Mesendoderm (in vitro differentiated cells): ENCODE measurements around the gene KCTD18. TPM values are rescaled to one million over a fixed set of nuclear protein-coding genes. Genes with fewer than 3 reads are reported as not detected.
A peak's percentile ranks its signal among the peaks of the same experiment; 100 is the strongest.

Experiments used
- DNase-seq: peaks from one replicate; pipeline ENCODE4 v3.0.0; 2013
- H2AK5ac ChIP-seq: 2 replicates; pipeline ENCODE4 v1.6.1; 2013; ENCODE audit warnings: low read length, inconsistent platforms
- H2BK120ac ChIP-seq: 2 replicates; pipeline ENCODE4 v1.6.1; 2013; ENCODE audit warnings: low read depth, mild to moderate bottlenecking, low read length, moderate library complexity, mixed read lengths
- H2BK15ac ChIP-seq: replicated peaks from 2 replicates; pipeline ENCODE4 v1.6.1; 2013; ENCODE audit warnings: low read depth, mild to moderate bottlenecking, moderate library complexity
- H2BK5ac ChIP-seq: 2 replicates; pipeline ENCODE4 v1.6.1; 2013; ENCODE audit warnings: low read length, inconsistent platforms
- H3K18ac ChIP-seq: 2 replicates; pipeline ENCODE4 v1.6.1; 2013; ENCODE audit warnings: mild to moderate bottlenecking, low read length, mixed read lengths
- H3K23ac ChIP-seq: one replicate; pipeline ENCODE4 v1.6.1; 2013; ENCODE audit warnings: low read length
- H3K27ac ChIP-seq: 2 replicates; pipeline ENCODE4 v1.5.1; 2013; ENCODE audit warnings: low read depth, mild to moderate bottlenecking, inconsistent platforms, low read length, moderate library complexity
- H3K27me3 ChIP-seq: 2 replicates; pipeline ENCODE4 v1.6.1; 2013; ENCODE audit warnings: low read length, control low read depth, mild to moderate bottlenecking, inconsistent platforms; ENCODE audit not compliant: insufficient read depth, poor library complexity
- H3K36me3 ChIP-seq: 2 replicates; pipeline ENCODE4 v1.6.1; 2013; ENCODE audit warnings: low read length, inconsistent platforms; ENCODE audit not compliant: control insufficient read depth, insufficient read depth
- H3K4ac ChIP-seq: one replicate; pipeline ENCODE4 v1.6.1; 2013; ENCODE audit warnings: low read depth, mild to moderate bottlenecking, low read length, moderate library complexity
- H3K4me1 ChIP-seq: 2 replicates; pipeline ENCODE4 v1.6.1; 2013; ENCODE audit warnings: low read depth, low read length, inconsistent platforms; ENCODE audit not compliant: control insufficient read depth
- H3K4me2 ChIP-seq: 2 replicates; pipeline ENCODE4 v1.6.1; 2013; ENCODE audit warnings: low read length
- H3K4me3 ChIP-seq: 2 replicates; pipeline ENCODE4 v1.5.1; 2013; ENCODE audit warnings: mild to moderate bottlenecking, low read length
- H3K56ac ChIP-seq: one replicate; pipeline ENCODE4 v1.6.1; 2013; ENCODE audit warnings: low read length
- H3K79me1 ChIP-seq: 2 replicates; pipeline ENCODE4 v1.6.1; 2013; ENCODE audit warnings: low read length, inconsistent platforms
- H3K79me2 ChIP-seq: 2 replicates; pipeline ENCODE4 v1.6.1; 2013; ENCODE audit warnings: mild to moderate bottlenecking, low read length; ENCODE audit not compliant: control insufficient read depth, insufficient read depth
- H3K9ac ChIP-seq: 2 replicates; pipeline ENCODE4 v1.6.1; 2013; ENCODE audit warnings: low read length, inconsistent platforms
- H4K5ac ChIP-seq: one replicate; pipeline ENCODE4 v1.6.1; 2013; ENCODE audit warnings: low read length
- H4K8ac ChIP-seq: one replicate; pipeline ENCODE4 v1.6.1; 2013; ENCODE audit warnings: low read depth, mild to moderate bottlenecking, control low read depth, low read length, moderate library complexity
- WGBS: extraction: QIAGEN DNeasy Blood & Tissue Kit; methylation state at CpG from one replicate; pipeline ENCODE4 v1.1.7; 2013; ENCODE audit warnings: low lambda C conversion rate, missing lambda C conversion rate; ENCODE audit not compliant: insufficient coverage; ENCODE audit errors: extremely low coverage; 5-methylcytosine and 5-hydroxymethylcytosine counted together
- polyA plus RNA-seq, 2 experiments: library from polyadenylated mRNA; stranded (reverse); fragments of 200-250 nt; gene quantifications; one replicate each; pipeline ENCODE4 v1.2.3, GENCODE V29; 2013

KCTD18 gene
- 1.9 TPM for polyA plus RNA-seq (2013, experiment 1 of 2)
- 2.0 TPM for polyA plus RNA-seq (2013, experiment 2 of 2)

DNA sequence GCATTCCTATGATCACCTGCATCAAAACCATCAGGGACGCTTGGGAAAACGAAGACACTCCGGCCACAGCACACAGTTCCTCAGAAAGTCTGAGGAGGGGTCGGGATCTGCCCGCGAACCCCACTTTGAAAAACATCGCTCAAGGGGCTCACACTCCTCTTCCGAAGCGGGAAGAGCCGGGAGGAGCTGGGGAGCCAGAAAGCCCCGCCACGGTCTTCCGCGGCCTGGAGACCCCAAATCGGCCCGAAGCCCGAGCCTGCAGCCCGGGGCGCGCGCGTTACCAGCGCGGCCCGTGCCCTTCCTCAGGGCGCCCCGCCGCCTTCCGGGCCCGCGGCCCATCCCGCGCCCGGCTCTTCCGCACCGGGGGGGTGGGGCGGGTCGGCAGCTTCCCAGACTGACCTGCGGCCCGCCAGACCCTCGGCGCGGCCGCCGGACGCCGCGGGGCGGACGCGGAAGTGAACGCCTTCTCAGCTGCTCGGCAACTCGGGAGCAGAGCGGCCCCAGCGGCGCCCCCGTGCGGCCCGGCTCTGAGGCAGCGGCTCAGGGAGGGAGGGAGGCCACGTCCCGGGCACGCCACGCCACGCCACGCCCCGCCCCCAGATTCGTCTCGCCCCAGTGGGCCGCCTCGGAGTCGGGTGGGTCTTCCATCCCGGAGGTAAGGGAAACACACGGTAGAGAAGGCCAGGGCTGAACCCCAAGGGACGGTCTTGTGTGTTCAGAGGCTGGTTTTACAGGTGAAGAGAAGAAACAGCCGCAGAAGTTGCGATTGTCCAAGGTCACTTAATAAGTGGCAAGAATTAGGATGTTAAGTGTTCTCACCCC is at the start of gene KCTD18:
KCTD18 (minus strand) TSS at position 457 of the 822 bp plus-strand sequence. CDS start 3,052 bp downstream, outside the sequence.
- H4K5ac ChIP-seq, result no peak within 1 kb of the TSS
- H3K79me1 ChIP-seq, result no peaks in the 10 kb centered on the region
- whole genome bisulfite sequencing, result no CpG with 5 or more reads among the region's 78 CpGs
- peak within 1 kb of the TSS; percentile 87 for H3K56ac ChIP-seq
- H3K36me3 ChIP-seq, result no peaks in the 10 kb centered on the region
- H3K23ac ChIP-seq, result no peak within 1 kb of the TSS
- H3K4ac ChIP-seq, result peak within 1 kb of the TSS; percentile 98
- peak within 1 kb of the TSS; percentile 82 for H4K8ac ChIP-seq
- no peak within 1 kb of the TSS for H2BK5ac ChIP-seq
- H3K27me3 ChIP-seq, result no peaks in the 10 kb centered on the region
- H3K9ac ChIP-seq, result peak within 1 kb of the TSS; percentile 75
- no peak within 1 kb of the TSS for H2BK15ac ChIP-seq
- peak within 1 kb of the TSS; percentile 78 for H3K4me2 ChIP-seq
- H3K27ac ChIP-seq, result no peak within 1 kb of the TSS
- H2AK5ac ChIP-seq, result peak within 1 kb of the TSS; percentile 56
- H3K4me1 ChIP-seq, result peaks cover 4% of the 10 kb centered on the region
- H2BK120ac ChIP-seq, result no peak within 1 kb of the TSS
- H3K79me2 ChIP-seq, result no peaks in the 10 kb centered on the region
- peak; percentile 90 for DNase-seq
- H3K4me3 ChIP-seq, result peak within 1 kb of the TSS; percentile 48
- H3K18ac ChIP-seq, result peak within 1 kb of the TSS; percentile 97

DNA sequence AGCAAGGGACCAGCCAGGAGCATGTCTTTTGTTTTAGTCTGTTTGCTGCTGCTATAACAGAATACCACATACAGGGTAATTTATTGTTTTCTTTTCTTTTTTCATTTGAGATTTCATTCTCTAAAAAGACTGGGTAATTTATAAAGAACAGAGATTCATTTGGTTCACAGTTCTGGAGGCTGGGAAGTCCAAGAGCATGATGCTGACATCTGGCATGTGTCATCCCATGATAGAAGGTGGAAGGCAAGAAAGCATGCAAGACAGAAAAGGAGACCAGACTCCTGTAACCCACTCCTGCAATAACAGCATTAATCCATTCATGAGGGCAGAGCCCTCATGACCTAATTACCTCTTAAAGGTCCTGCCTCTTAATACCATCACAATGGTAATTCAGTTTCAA is 30.9 kb upstream of the KCTD18 start:
- no peaks in the 10 kb centered on the region for H3K27me3 ChIP-seq
- no peak for DNase-seq
- no peaks in the 10 kb centered on the region for H3K79me1 ChIP-seq
- H3K36me3 ChIP-seq, result no peaks in the 10 kb centered on the region
- no peak overlapping the region for H2BK5ac ChIP-seq
- H3K4me3 ChIP-seq, result no peak overlapping the region
- no peak overlapping the region for H3K27ac ChIP-seq
- H3K18ac ChIP-seq, result no peak overlapping the region
- H3K9ac ChIP-seq, result no peak overlapping the region
- no peaks in the 10 kb centered on the region for H3K4me1 ChIP-seq
- H3K56ac ChIP-seq, result no peak overlapping the region
- H3K79me2 ChIP-seq, result no peaks in the 10 kb centered on the region
- H3K4ac ChIP-seq, result no peak overlapping the region
- no peak overlapping the region for H4K8ac ChIP-seq
- H3K4me2 ChIP-seq, result no peak overlapping the region
- H2BK15ac ChIP-seq, result no peak overlapping the region
- H3K23ac ChIP-seq, result no peak overlapping the region
- H4K5ac ChIP-seq, result no peak overlapping the region
- H2BK120ac ChIP-seq, result no peak overlapping the region
- no peak overlapping the region for H2AK5ac ChIP-seq

DNA sequence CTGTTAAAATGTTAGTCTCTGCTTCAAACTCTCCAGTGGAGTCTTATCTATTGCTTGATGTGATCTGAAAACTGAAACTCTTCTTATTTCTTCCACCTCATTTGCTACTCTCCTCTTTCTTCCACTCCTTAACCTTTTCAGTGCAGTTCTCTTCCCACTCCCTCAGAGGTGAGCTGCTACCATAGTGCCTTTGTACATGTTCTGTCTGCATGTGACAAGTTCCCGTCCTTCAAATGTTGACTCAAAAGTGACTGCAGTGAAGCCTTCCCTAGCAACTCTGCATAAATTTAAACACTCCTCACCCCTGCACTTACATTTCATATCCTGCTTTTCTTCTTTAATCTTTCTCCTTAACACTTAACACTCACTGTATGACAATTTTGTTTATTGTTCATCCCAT is 28.3 kb upstream of the KCTD18 start:
- Histone ChIP-seq H3K4ac (no peak overlapping the region), H3K4me1 (no peaks in the 10 kb centered on the region), H3K23ac (no peak overlapping the region), H3K4me3 (no peak overlapping the region), H4K5ac (no peak overlapping the region), H2BK15ac (no peak overlapping the region), H3K27me3 (no peaks in the 10 kb centered on the region), H3K56ac (no peak overlapping the region), H4K8ac (no peak overlapping the region), H2AK5ac (no peak overlapping the region), H3K18ac (no peak overlapping the region), H3K27ac (no peak overlapping the region), H3K36me3 (no peaks in the 10 kb centered on the region), H3K4me2 (no peak overlapping the region), H3K79me1 (peaks cover 1% of the 10 kb centered on the region), H3K79me2 (no peaks in the 10 kb centered on the region), H2BK5ac (no peak overlapping the region), H3K9ac (no peak overlapping the region), H2BK120ac (no peak overlapping the region)
- DNase-seq, result no peak
- WGBS, result no CpG with 5 or more reads among the region's 1 CpG

DNA sequence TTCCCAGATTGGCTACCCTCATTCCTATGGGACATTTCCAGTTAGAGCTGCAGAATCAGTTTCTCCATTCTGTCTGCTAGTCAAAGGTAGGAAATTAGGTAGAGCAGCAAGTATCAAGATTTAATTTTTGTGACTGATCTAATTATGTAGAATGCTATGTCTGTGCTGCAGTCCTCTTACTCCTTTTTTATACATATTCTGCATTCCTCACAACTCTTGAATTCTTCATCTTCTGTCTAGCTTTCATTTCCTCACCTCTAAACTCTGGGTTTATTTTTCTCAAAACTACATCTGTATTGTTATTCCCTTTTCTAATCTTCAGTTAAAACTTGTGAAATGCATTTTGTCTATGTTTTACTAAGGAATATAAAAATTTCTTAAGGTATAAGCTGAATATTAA is 24.7 kb upstream of the KCTD18 start:
- Histone ChIP-seq H3K4me3 (no peak overlapping the region), H3K79me1 (peaks cover 3% of the 10 kb centered on the region), H3K27me3 (no peaks in the 10 kb centered on the region), H3K9ac (no peak overlapping the region), H3K4ac (no peak overlapping the region), H3K36me3 (no peaks in the 10 kb centered on the region), H3K23ac (no peak overlapping the region), H4K8ac (no peak overlapping the region), H2AK5ac (no peak overlapping the region), H3K56ac (no peak overlapping the region), H4K5ac (no peak overlapping the region), H3K79me2 (no peaks in the 10 kb centered on the region), H2BK120ac (no peak overlapping the region), H3K4me2 (no peak overlapping the region), H2BK5ac (no peak overlapping the region), H2BK15ac (no peak overlapping the region), H3K27ac (no peak overlapping the region), H3K4me1 (no peaks in the 10 kb centered on the region), H3K18ac (no peak overlapping the region)
- DNase-seq, result no peak

DNA sequence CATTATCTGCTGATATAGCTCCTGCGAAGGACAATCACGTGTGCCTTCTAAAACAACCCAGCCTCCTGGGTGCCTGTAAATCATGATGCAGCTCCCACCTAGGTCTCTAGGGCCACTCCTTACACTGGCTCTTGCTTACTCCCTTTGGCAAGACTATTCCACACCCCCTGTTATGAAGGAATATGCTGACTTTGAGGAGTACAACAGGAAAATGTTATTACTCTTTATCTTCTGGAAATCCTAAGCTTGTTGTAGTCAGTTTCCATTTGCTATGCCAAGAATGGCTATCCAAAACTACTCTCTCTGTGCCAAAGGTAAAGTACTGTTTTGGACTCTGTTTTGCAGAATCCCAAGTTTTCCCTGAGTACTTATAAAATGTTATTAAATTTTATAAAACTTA is 23.9 kb upstream of the KCTD18 start:
- H3K27me3 ChIP-seq, result no peaks in the 10 kb centered on the region
- no peak overlapping the region for H3K23ac ChIP-seq
- H4K5ac ChIP-seq, result no peak overlapping the region
- H4K8ac ChIP-seq, result no peak overlapping the region
- H3K9ac ChIP-seq, result no peak overlapping the region
- H2BK120ac ChIP-seq, result no peak overlapping the region
- H3K79me2 ChIP-seq, result peaks cover 2% of the 10 kb centered on the region
- no peak overlapping the region for H2BK5ac ChIP-seq
- no peak overlapping the region for H3K27ac ChIP-seq
- H3K4me2 ChIP-seq, result no peak overlapping the region
- peaks cover 3% of the 10 kb centered on the region for H3K79me1 ChIP-seq
- no peak overlapping the region for H3K4ac ChIP-seq
- WGBS, result no CpG with 5 or more reads among the region's 2 CpGs
- no peak overlapping the region for H2AK5ac ChIP-seq
- no peak overlapping the region for H3K56ac ChIP-seq
- no peak overlapping the region for H2BK15ac ChIP-seq
- no peaks in the 10 kb centered on the region for H3K4me1 ChIP-seq
- no peaks in the 10 kb centered on the region for H3K36me3 ChIP-seq
- H3K18ac ChIP-seq, result no peak overlapping the region
- no peak for DNase-seq
- H3K4me3 ChIP-seq, result no peak overlapping the region

DNA sequence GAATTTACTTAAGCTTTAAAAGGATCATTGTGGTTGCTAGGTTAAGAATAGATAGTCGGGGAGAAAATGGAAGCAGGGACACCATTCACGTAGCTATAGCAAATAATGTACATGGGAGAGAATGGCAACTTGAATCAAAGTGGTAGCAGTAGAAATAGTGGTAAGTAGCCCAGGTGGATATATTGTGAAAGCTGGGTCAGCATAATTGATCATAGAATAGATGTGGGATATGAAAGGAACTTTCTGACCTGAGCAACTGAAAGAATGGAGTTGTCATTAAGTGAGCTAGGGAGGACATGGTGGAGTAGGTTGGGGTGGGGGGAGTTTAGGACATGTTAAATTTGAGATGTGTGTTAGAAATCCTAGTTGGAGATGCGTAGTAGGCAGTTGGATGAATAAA is 18.4 kb upstream of the KCTD18 start:
- no peak overlapping the region for H2AK5ac ChIP-seq
- H2BK15ac ChIP-seq, result no peak overlapping the region
- no peak overlapping the region for H2BK120ac ChIP-seq
- no peak overlapping the region for H3K4ac ChIP-seq
- H4K5ac ChIP-seq, result no peak overlapping the region
- no peak overlapping the region for H4K8ac ChIP-seq
- no CpG with 5 or more reads among the region's 3 CpGs for WGBS
- H3K27me3 ChIP-seq, result no peaks in the 10 kb centered on the region
- no peaks in the 10 kb centered on the region for H3K36me3 ChIP-seq
- H3K79me1 ChIP-seq, result peaks cover 14% of the 10 kb centered on the region
- H3K4me1 ChIP-seq, result peaks cover 4% of the 10 kb centered on the region
- H3K79me2 ChIP-seq, result peaks cover 12% of the 10 kb centered on the region
- H3K56ac ChIP-seq, result no peak overlapping the region
- no peak overlapping the region for H3K9ac ChIP-seq
- no peak overlapping the region for H2BK5ac ChIP-seq
- no peak overlapping the region for H3K27ac ChIP-seq
- no peak overlapping the region for H3K18ac ChIP-seq
- H3K4me3 ChIP-seq, result no peak overlapping the region
- no peak overlapping the region for H3K23ac ChIP-seq
- no peak overlapping the region for H3K4me2 ChIP-seq
- no peak for DNase-seq
